ENCODE data around the gene PTPRN.
"Not testable (repeated sequence)": the region's sequence is repeated elsewhere in the genome, so short reads cannot be mapped to it uniquely, and the experiment has no call there.

PTPRN gene

DNA sequence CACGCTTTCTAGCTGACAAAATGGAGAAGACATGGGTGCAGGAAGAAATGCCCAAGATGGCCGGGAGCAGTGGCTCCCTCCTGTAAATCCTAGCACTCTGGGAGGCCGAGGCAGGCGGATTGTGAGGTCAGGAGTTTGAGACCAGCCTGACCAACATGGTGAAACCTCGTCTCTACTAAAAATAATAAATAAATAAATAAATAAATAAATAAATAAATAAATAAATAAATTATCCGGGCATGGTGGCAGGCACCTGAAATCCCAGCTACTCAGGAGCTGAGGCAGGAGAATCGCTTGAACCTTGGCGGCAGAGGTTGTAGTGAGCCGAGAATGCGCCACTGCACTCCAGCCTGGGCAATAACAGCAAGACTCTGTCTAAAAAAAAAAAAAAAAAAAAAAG, 50.3 kb downstream of the PTPRN start:
- H3K36me3 ChIP-seq (replicated peaks) = not testable (repeated sequence)

DNA sequence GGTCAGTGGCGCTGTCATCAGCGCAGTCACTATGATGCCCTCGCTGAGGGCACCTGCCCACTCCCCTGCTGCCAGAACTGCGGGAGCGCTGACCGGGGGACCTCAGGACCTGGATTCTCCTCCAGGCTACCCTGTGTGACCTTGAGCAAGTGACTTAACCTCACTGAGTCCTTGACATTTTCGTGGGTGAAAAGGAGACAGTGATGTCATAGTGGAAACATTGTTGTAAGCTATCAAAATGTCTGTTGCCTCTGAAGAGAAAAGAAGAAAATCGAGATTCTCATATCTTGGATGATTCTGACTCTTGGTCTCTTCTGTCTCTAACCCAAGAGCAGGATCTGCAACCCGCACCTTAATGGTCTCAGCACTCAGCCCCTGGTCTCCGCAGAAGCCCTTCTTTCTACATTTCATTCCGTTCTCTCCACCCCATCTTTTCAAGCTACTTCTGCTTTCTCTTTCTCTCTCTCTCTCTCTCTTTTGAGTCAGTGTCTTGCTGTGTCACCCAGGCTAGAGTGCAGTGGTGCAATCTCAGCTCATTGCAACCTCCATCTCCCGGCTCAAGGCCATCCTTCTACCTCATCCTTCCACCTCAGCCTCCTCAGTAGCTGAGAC, 54.5 kb downstream of the PTPRN start:
- Histone ChIP-seq H3K9me3 (no peaks in the 10 kb centered on the region), H3K36me3 (replicated peaks) (peaks cover 14% of the 10 kb centered on the region), H3K27me3 (ENCODE audit: low read depth) (peaks cover 28% of the 10 kb centered on the region), H3K4me3 (peak overlapping the region; percentile 52), H3K4me1 (peaks cover 10% of the 10 kb centered on the region)
- in situ Hi-C loops (cut with MboI; ENCODE audit: low sequenced_read_pairs) = no loop called here
- DNase-seq (ENCODE audit: low spot score in 2 of 2) = no peak

More for the DNA sequence above, 50.3 kb downstream of the PTPRN start:
- H3K4me1 ChIP-seq; DNase-seq (ENCODE audit: low spot score in 2 of 2); H3K9me3 ChIP-seq; H3K4me3 ChIP-seq; in situ Hi-C loops (cut with MboI; ENCODE audit: low sequenced_read_pairs): not testable (repeated sequence)
- peaks cover 41% of the 10 kb centered on the region for H3K27me3 ChIP-seq (ENCODE audit: low read depth)

DNA sequence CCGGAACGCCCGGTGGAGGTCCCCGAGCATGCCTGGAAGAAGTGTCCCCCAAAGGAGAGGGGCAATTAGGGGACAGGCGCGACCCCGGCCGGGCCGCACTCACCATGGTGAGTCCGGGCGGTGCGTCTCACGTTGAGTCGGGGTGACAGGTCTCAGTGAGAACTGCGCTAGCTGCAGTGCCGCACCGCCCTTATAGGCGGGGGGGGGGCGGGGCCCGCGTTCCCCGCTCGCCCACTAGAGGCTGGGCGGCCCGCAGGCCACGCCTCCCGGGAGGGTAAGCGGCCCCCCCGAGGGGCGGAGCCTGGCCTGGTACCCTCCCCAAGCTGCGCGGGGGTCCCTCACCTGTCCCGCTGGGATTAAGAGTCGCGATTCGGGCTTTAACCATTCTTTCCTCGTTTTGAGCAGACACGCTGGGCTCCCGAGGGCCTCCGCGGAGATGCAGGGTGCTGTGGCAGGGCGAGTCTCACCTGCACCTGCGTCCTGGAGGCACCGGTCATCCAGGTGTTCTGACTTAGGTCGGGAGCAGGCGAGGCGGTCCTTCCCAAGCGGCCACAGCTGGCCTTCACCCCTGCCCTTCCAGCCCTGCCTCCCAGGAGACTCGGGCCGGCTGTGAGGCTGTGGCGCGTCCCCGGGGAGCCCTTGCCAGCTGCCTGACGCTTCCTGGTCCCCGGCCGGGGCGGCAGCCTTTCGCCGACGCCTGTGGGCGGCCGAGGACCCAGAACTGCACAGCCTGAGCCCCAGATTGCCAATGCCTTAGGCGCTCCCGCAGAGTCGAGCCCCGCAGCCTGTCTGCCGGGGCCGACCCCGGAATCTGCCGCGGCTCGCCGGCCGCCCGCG, 55.2 kb downstream of the PTPRN start, which contains the start of gene TUBA4A:
Gene TUBA4A, minus strand, starts transcription at position 166 of the 837 bp plus-strand sequence. Its CDS starts 60 bp downstream, at position 106.
- Histone ChIP-seq H3K4me1 (peaks cover 10% of the 10 kb centered on the region), H3K36me3 (replicated peaks) (peaks cover 14% of the 10 kb centered on the region), H3K27me3 (ENCODE audit: low read depth) (peaks cover 27% of the 10 kb centered on the region), H3K9me3 (no peaks in the 10 kb centered on the region), H3K4me3 (peak within 1 kb of the TSS; percentile 52)
- in situ Hi-C loops (cut with MboI; ENCODE audit: low sequenced_read_pairs) = no loop called here
- DNase-seq (ENCODE audit: low spot score in 2 of 2) = peak; percentile 69 to 86

DNA sequence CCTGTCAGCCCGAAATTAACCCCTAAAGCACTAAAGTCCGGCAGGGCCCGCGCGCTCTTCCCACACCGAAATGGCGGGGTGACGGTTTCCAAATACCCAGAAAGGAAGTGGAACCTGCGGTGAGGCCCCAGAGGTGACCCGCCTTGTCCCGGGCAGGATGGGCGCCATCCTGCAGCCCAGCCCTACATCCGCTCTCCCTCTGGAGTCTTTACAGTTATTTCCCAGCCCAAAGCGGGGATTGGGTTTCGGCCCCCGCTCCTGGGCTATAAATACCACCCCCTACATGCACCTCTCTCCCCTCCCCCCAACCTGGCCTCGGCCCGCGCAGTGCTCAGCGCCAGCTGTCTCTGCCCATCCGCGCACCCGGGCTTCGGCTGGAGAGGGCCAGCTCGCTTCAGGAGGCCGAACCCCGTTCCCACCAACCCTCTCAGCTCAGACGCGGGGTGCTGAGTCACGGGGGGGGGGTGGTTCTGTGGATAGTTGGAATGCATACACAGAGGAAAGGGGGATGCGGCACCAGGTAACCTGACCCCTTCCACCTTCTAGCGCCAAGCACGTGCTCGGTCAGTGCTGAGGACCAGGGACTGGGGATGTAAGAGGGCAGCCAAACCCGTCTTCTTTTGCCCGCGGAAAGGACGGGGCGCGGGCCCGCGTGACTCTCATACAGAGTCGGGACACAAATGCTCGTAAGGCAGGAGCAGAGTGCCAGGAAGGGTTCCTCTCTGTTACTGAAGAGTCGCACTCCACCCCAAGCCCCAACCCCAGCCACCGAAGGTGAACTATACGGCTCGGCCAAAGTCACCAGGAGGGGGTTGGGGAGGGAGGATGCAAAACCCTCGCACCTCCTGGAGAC, 56.1 kb downstream of the PTPRN start, which contains the start of gene TUBA4B:
Gene TUBA4B, plus strand, starts transcription at position 344 of the 853 bp plus-strand sequence. Its CDS starts 165 bp downstream, at position 509.
- peak within 1 kb of the TSS; percentile 52 for H3K4me3 ChIP-seq
- H3K4me1 ChIP-seq = peaks cover 10% of the 10 kb centered on the region
- in situ Hi-C loops (cut with MboI; ENCODE audit: low sequenced_read_pairs) = no loop called here
- H3K36me3 ChIP-seq (replicated peaks) = peaks cover 18% of the 10 kb centered on the region
- DNase-seq (ENCODE audit: low spot score in 2 of 2) = peak in 1 of 2 experiments; percentile 58
- peaks cover 24% of the 10 kb centered on the region for H3K27me3 ChIP-seq (ENCODE audit: low read depth)
- H3K9me3 ChIP-seq = no peaks in the 10 kb centered on the region

DNA sequence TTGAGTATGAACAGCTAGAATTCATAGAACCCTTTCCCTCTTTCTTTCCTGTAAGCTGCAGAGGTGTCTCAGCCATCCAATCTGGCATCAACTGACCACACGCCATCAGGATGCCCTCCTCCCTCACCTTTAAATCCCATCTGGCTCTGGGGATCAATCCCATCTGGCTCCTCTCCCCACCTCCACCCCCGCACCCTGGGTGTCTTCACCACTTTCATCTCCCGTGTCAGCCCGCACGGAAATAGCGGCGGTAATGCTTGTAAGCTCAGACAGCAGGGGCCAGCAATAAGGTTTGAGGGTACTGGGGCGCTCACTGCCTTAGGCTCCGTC, 56.7 kb downstream of the PTPRN start:
- H3K36me3 ChIP-seq (replicated peaks) = peaks cover 24% of the 10 kb centered on the region
- no peak for DNase-seq (ENCODE audit: low spot score in 2 of 2)
- peaks cover 24% of the 10 kb centered on the region for H3K27me3 ChIP-seq (ENCODE audit: low read depth)
- no peaks in the 10 kb centered on the region for H3K9me3 ChIP-seq
- in situ Hi-C loops (cut with MboI; ENCODE audit: low sequenced_read_pairs) = no loop called here
- peaks cover 10% of the 10 kb centered on the region for H3K4me1 ChIP-seq
- H3K4me3 ChIP-seq = peak overlapping the region; percentile 52

DNA sequence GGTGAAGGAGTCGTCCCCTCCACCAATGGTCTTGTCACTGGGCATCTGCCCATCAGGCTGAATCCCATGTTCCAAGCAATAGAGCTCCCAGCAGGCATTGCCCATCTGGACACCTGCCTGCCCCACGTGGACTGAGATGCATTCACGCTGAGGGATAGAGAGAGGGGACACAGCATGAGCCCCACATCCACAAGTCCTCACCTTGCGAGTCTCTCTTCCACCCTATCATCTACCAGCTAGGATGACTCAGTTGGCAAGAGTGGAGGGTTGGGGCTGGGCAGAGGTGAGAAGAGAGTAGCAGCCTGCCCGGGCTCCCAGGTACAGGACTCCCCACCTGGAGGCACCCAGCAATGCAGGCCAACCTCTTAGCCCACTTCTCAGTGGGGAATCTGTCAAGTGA, 57.1 kb downstream of the PTPRN start:
- DNase-seq (ENCODE audit: low spot score in 2 of 2) = no peak
- Histone ChIP-seq H3K27me3 (ENCODE audit: low read depth) (peaks cover 24% of the 10 kb centered on the region), H3K36me3 (replicated peaks) (peaks cover 28% of the 10 kb centered on the region), H3K4me1 (peaks cover 10% of the 10 kb centered on the region), H3K4me3 (peak overlapping the region; percentile 52), H3K9me3 (no peaks in the 10 kb centered on the region)
- in situ Hi-C loops (cut with MboI; ENCODE audit: low sequenced_read_pairs) = no loop called here

DNA sequence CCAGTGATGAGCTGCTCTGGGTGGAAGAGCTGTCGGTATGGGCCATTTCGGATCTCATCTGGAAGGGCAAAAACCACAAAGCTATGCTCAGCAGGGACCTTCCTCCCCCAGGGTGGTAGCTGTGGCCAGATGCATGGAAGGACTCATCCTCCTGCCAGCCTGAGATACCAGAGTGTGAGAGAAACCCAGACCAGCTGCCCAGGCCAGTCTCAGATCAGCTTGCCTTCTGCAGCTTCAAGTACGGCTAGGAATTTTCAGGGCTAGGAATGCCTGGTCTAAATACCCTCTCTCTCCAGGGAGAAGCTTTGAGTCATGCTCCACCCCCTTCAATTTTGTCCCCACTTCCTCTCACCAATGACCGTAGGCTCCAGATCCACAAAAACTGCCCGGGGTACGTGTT, 57.5 kb downstream of the PTPRN start:
- H3K4me3 ChIP-seq = no peak overlapping the region
- no peaks in the 10 kb centered on the region for H3K9me3 ChIP-seq
- peaks cover 10% of the 10 kb centered on the region for H3K4me1 ChIP-seq
- H3K27me3 ChIP-seq (ENCODE audit: low read depth) = peaks cover 23% of the 10 kb centered on the region
- in situ Hi-C loops (cut with MboI; ENCODE audit: low sequenced_read_pairs) = no loop called here
- peaks cover 28% of the 10 kb centered on the region for H3K36me3 ChIP-seq (replicated peaks)
- no peak for DNase-seq (ENCODE audit: low spot score in 2 of 2)

DNA sequence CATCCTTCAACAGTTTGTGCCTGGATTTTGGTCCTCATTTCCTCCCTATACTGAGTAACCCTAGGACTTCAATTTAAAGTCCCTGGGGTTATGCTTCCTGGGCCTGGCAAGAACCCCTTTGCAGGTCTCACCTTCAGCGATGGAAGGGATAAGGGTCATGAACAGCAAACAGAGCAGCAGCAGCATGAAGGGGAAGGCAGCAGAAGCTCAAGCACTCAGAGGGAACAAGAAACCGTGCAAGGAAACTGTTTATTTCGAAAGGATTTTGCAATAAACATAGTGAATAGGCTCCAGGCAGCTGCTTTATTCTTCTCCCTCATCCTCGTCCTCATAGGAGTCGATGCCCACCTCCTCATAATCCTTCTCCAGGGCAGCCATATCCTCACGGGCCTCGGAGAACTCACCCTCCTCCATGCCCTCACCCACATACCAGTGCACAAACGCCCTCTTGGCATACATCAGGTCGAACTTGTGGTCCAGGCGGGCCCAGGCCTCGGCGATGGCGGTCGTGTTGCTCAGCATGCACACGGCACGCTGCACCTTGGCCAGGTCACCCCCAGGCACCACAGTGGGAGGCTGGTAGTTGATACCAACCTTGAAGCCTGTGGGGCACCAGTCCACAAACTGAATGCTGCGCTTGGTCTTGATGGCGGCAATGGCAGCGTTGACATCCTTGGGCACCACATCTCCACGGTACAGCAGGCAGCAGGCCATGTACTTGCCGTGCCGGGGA, 59.0 kb downstream of the PTPRN start:
- Histone ChIP-seq H3K4me3 (no peak overlapping the region), H3K9me3 (no peaks in the 10 kb centered on the region; the same call in none of the 2 replicates)

DNA sequence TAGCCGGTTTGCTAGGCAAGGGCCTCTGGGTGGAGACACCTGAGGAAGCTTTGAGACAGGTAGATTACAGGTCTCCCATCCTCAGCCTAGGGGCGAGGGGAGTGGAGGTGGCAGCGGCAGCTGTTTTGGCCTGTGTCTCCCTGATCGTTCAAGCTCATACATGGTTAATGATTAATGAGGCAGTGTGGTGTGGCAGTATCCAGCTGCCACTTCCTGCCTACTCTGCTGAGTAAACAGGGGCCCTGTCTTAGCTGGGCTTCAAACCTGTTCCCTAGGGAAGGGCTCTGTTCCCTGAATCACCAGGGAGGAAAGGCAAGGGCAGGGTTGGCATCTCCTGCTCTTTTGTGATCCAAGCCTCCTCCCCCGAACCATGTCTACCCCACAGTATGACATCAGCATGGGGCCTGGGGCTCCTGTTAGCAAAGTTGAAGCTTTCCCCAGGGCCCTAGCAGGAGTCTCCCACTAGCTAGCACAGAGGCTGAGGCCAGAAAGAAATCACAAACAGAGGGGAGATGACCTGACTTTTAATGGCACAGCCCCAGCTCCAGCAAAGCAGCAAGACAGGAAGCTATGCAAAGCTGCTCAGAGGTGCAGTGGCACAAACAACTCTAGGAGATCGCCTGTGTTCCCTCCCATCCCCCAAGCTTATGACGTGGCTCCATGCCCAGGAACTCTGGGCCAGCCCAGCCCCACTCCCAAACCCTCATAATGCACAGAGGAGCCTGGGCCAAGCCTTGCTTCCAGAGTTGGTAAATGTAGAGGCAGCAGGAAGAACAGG, 59.8 kb downstream of the PTPRN start:
- no peak overlapping the region for H3K4me3 ChIP-seq
- no peak for DNase-seq (ENCODE audit: low spot score in 2 of 2)
- H3K9me3 ChIP-seq = no peaks in the 10 kb centered on the region; the same call in none of the 2 replicates
- peaks cover 6% of the 10 kb centered on the region for H3K27me3 ChIP-seq (ENCODE audit: low read depth)
- peaks cover 15% of the 10 kb centered on the region for H3K4me1 ChIP-seq
- H3K36me3 ChIP-seq (replicated peaks) = peaks cover 28% of the 10 kb centered on the region
- in situ Hi-C loops (cut with MboI; ENCODE audit: low sequenced_read_pairs) = no loop called here

More for the DNA sequence above, 59.0 kb downstream of the PTPRN start:
- H3K27me3 ChIP-seq (ENCODE audit: low read depth) = peaks cover 12% of the 10 kb centered on the region
- H3K36me3 ChIP-seq (replicated peaks) = peaks cover 28% of the 10 kb centered on the region
- in situ Hi-C loops (cut with MboI; ENCODE audit: low sequenced_read_pairs) = no loop called here
- H3K4me1 ChIP-seq = peaks cover 15% of the 10 kb centered on the region
- no peak for DNase-seq (ENCODE audit: low spot score in 2 of 2)

DNA sequence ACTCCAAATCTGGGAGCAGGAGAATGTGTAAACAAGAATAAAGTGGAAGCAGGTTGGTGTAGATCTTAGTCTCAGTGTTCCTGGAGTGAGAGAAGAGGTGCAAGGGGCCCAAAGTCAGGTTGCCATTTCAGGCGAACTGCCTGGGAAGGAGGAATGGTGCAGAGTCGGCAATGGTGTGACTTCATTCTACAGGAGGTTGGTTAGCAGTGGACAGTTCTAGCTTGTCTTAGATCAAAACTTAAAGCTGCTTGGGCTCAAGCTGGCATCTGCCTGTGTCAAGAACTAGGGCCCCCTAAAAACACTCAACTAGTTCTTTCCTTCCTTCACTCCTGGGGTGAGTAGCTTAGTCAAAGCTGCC, 60.4 kb downstream of the PTPRN start:
- no peak for DNase-seq (ENCODE audit: low spot score in 2 of 2)
- H3K4me1 ChIP-seq = peaks cover 15% of the 10 kb centered on the region
- H3K36me3 ChIP-seq (replicated peaks) = peaks cover 28% of the 10 kb centered on the region
- H3K9me3 ChIP-seq = no peaks in the 10 kb centered on the region; the same call in none of the 2 replicates
- H3K27me3 ChIP-seq (ENCODE audit: low read depth) = no peaks in the 10 kb centered on the region; the same call in 1 of the 2 replicates
- no peak overlapping the region for H3K4me3 ChIP-seq
- in situ Hi-C loops (cut with MboI; ENCODE audit: low sequenced_read_pairs) = no loop called here

DNA sequence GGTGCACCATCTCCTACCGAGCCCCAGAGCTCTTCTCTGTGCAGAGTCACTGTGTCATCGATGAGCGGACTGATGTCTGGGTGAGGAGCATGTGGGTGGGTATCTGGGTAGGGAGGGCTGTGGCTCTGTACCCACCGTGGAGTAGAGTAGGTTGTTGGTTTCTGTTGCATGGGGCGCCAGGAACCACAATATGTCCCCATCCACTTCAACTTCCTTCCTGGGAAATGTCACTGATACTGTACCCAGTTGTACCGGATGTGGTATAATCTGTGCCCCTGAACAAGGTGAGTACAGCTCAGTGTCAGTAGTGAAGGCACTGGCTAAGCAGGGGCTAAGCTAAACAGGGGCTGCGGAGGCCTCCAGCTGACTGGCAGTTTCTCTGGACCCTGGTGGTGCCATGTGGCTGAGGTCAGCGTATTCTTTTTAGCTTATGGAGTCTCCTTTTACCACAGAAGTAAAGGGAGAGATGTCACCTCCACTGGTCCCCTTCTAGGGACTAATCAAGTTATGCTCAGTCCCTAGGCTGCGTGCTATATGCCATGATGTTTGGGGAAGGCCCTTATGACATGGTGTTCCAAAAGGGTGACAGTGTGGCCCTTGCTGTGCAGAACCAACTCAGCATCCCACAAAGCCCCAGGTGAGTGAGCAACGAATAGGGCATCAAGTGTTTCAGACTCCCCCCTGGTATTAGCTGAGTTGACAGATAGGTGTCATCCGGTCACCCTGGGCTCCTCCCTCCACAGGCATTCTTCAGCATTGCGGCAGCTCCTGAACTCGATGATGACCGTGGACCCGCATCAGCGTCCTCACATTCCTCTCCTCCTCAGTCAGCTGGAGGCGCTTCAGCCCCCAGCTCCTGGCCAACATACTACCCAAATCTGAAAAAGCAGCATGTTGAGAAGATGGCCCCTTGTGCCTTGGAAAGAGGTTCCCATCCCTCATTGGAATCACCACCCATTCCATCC, 61.2 kb downstream of the PTPRN start:
- no peak for DNase-seq (ENCODE audit: low spot score in 2 of 2)
- Histone ChIP-seq H3K27me3 (ENCODE audit: low read depth) (no peaks in the 10 kb centered on the region), H3K36me3 (replicated peaks) (peaks cover 28% of the 10 kb centered on the region), H3K9me3 (no peaks in the 10 kb centered on the region; the same call in none of the 2 replicates), H3K4me3 (no peak overlapping the region), H3K4me1 (peaks cover 14% of the 10 kb centered on the region)
- in situ Hi-C loops (cut with MboI; ENCODE audit: low sequenced_read_pairs) = no loop called here

All from HAP-1 (cell line).